GM13976 (cell line): ENCODE data around the gene IGF2R.

Source experiments
- DNase-seq: peaks from one replicate; pipeline ENCODE4 v3.0.0; 2012; ENCODE audit warnings: low spot score
- CTCF ChIP-seq: IDR thresholded peaks from 2 replicates; pipeline ENCODE4 v1.5.1; 2012; ENCODE audit warnings: borderline replicate concordance, mild to moderate bottlenecking; ENCODE audit not compliant: insufficient read depth; ENCODE audit errors: extremely low read depth, missing control alignments, control extremely low read depth
- in situ Hi-C: fragments of 300-500 bp; cut with MboI; formaldehyde crosslinking; loops from one replicate; pipeline ENCODE4 v1.12.0; 2022; ENCODE audit warnings: low sequenced_read_pairs, mixed read lengths, inconsistent platforms; ENCODE audit not compliant: unreplicated experiment

Gene IGF2R

GRCh38 chr6:160134779-160135547 lies 166.1 kb downstream of the IGF2R start:
- in situ Hi-C loops = loop anchor here (25.0 kb wide), 1 partner anchor 327 kb away; no protein-coding TSS in a partner anchor
- TF ChIP-seq CTCF = no peak
- no peak for DNase-seq

- no peak for TF ChIP-seq CTCF
- in situ Hi-C loops = loop anchor here (25.0 kb wide), 1 partner anchor 326 kb away; no protein-coding TSS in a partner anchor
- no peak for DNase-seq
These were observed 167.2 kb downstream of the IGF2R start for GRCh38 chr6:160135907-160136655.

GRCh38 chr6:160137130-160137988 lies 168.5 kb downstream of the IGF2R start:
- DNase-seq = no peak
- no peak for TF ChIP-seq CTCF
- in situ Hi-C loops = loop anchor here (25.0 kb wide), 1 partner anchor 325 kb away; no protein-coding TSS in a partner anchor

- TF ChIP-seq CTCF = peak; percentile 59
- DNase-seq = peak; percentile 72
- in situ Hi-C loops = loop anchor here (25.0 kb wide), 1 partner anchor 324 kb away; no protein-coding TSS in a partner anchor
These were observed 169.3 kb downstream of the IGF2R start for GRCh38 chr6:160137989-160138835.

- TF ChIP-seq CTCF = no peak
- no peak for DNase-seq
- in situ Hi-C loops = loop anchor here (25.0 kb wide), 1 partner anchor 323 kb away; no protein-coding TSS in a partner anchor
These were observed 170.0 kb downstream of the IGF2R start for GRCh38 chr6:160138839-160139419.
